Activated T-helper 1 cell treated with anti-CD3 and anti-CD28 coated beads, Interleukin-12 subunit alpha, Interleukin-12 subunit beta, Interleukin-2, Interleukin-4 antibody, amounts not matched to agents 30 ng/mL and 10 ng/mL and 1 ng/mL, durations not matched to agents 14 hours and 24 hours and 36 hours (primary cell): ENCODE measurements around the gene CDH13. TPM values are rescaled to one million over a fixed set of nuclear protein-coding genes. Genes with fewer than 3 reads are reported as not detected.
A peak's percentile ranks its signal among the peaks of the same experiment; 100 is the strongest.

ENCODE experiments used
- DNase-seq: peaks from one replicate; pipeline ENCODE4 v3.0.0; 2021; ENCODE audit warnings: low spot score
- H3K27ac Mint-ChIP-seq: one replicate; pipeline ENCODE4 v1.8.0; 2021; ENCODE audit warnings: mild to moderate bottlenecking, mixed read lengths
- H3K27me3 Mint-ChIP-seq: one replicate; pipeline ENCODE4 v1.8.0; 2022; ENCODE audit warnings: mild to moderate bottlenecking, moderate library complexity, mixed read lengths; ENCODE audit not compliant: insufficient read depth
- H3K36me3 Mint-ChIP-seq: one replicate; pipeline ENCODE4 v1.8.0; 2021; ENCODE audit warnings: low read depth, mixed read lengths
- H3K4me1 Mint-ChIP-seq: one replicate; pipeline ENCODE4 v1.8.0; 2021; ENCODE audit warnings: low read depth, mixed read lengths
- H3K4me3 Mint-ChIP-seq: one replicate; pipeline ENCODE4 v1.8.0; 2021; ENCODE audit warnings: mild to moderate bottlenecking, moderate library complexity, mixed read lengths
- H3K9me3 Mint-ChIP-seq: one replicate; pipeline ENCODE4 v1.8.0; 2021; ENCODE audit warnings: mixed read lengths
- intact Hi-C: fragments of 100-400 bp; cut with micrococcal nuclease; formaldehyde crosslinking; loops from one replicate; pipeline ENCODE4 v1.15.1; 2024
- total RNA-seq: library from RNA; stranded (reverse); gene quantifications from 2 replicates; pipeline ENCODE4 v1.2.3, GENCODE V29; 2022

Gene CDH13
- total RNA-seq, 1 donor from 2014 or later: not detected

DNA sequence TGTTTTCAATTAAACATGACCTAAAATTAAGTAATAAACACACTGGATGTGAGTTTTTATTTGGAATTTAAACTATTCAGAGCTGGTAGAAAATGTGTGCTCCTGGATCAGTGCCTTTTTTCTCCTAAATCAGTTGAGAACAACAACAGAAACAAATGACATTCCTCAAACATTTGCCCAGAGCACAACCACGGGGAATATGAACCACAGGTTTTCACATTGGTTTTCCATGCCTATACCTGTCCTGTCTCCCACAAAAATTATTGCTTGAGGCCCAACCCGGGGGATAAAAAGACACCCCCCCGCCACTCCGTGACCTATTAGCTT, 1187.9 kb downstream of the CDH13 start:
- intact Hi-C loops: no loop called here
- H3K27ac Mint-ChIP-seq: no peak overlapping the region
- peaks cover 5% of the 10 kb centered on the region for H3K27me3 Mint-ChIP-seq
- no peak overlapping the region for H3K4me3 Mint-ChIP-seq
- no peaks in the 10 kb centered on the region for H3K9me3 Mint-ChIP-seq
- no peak for DNase-seq
- H3K36me3 Mint-ChIP-seq: peaks cover 11% of the 10 kb centered on the region
- H3K4me1 Mint-ChIP-seq: peaks cover 11% of the 10 kb centered on the region

DNA sequence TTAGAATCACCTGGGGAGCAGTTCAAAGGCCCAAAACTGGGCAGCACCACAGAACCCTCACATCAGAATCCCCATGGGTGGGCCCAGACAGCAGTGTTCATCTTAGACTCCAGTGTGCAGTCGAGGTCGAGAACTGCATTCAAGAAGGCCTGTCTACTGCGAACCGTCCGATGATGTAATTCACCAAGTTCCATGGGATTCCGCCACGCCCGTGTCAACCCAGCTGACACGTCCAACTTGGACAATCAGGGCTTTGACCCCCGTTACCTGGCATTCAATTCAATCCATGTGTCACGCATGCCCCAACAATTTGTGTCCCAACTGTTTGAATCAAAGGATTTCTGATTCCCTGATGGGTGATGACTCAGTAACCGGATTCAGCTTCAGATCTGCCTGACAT, 1190.3 kb downstream of the CDH13 start:
- peaks cover 8% of the 10 kb centered on the region for H3K27me3 Mint-ChIP-seq

DNA sequence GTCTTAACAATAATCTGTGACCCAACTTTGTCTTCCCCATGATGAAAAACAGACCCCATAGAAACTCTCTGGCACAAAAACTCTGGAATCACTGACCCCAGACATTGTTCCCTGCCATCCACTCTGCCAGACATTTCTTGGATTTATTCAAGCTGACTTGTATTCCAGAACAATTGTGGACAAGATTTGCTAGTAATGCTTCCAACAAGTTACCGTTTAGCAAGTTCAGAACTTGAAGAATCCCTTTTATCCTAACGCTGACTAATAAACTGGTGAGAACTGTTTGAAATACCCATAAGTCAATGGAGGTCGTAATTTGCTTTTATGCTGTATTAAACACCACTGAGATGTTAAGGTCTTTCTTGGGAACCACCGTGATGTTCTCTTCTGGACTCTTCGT, 1191.5 kb downstream of the CDH13 start:
- Mint-ChIP-seq H3K27ac (no peak overlapping the region), H3K36me3 (no peaks in the 10 kb centered on the region), H3K9me3 (no peaks in the 10 kb centered on the region), H3K4me1 (no peaks in the 10 kb centered on the region), H3K27me3 (peaks cover 10% of the 10 kb centered on the region), H3K4me3 (no peak overlapping the region)
- DNase-seq: no peak
- intact Hi-C loops: no loop called here

More for the DNA sequence above, 1190.3 kb downstream of the CDH13 start:
- DNase-seq: no peak
- Mint-ChIP-seq H3K4me3 (no peak overlapping the region), H3K9me3 (no peaks in the 10 kb centered on the region), H3K36me3 (peaks cover 3% of the 10 kb centered on the region), H3K4me1 (no peaks in the 10 kb centered on the region), H3K27ac (no peak overlapping the region)
- intact Hi-C loops: no loop called here

DNA sequence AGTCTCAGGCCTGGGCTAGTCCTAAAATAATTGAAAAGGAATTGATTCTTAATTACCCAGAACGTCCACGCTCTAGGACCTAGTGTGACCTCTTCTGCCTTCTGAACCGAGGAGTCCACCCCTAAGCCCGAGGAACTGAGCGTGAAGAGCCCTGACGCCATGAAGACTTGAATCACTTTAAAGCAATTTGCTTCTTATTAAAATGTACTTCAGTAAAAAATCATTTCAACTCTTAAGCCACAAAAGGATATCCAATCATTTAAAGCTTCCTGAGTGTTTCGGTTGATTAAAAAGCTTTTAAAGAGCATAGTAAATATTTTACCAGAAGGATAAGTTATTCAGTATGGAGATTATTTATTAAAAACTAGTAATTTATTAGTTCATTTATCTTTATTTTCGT, 1192.6 kb downstream of the CDH13 start:
- Mint-ChIP-seq H3K27ac (no peak overlapping the region), H3K36me3 (no peaks in the 10 kb centered on the region), H3K4me1 (no peaks in the 10 kb centered on the region), H3K4me3 (no peak overlapping the region), H3K27me3 (peaks cover 10% of the 10 kb centered on the region), H3K9me3 (no peaks in the 10 kb centered on the region)
- intact Hi-C loops: no loop called here
- no peak for DNase-seq

DNA sequence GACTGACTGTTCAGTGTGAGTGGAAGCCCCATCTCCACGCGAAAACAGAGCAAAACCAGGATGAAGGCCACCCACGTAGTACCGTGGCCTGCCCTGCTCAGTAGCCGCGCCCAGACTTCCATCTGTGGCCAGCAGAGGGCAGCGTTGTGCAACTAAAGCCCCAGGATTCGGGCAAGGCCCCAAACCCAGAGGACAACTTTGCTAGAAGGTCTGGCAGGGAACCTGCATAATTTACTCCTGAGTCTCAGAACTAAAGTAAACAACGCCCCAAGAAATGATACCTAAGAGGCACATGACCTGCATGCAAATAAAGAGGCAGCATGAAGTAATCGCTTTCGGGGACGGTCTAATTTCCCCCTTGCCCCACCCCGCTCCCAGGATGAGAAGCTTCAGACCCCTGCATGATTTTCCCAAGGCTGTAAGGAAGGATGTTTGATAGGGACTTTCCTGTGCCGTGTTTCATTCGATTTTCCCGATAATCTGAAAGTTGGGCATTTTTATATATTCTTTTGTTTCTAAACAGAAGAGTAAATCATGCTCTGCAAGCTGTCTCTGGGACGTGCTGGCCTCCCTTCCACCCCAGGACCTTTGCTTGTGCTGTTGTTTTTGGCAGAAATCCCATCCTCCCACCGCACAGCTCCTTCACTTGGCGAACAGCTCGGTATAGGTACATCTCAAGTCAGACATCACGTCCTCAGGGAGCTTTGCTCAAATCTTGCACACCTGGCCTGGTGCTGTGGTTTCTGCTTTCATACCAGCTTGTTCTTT, 1199.6 kb downstream of the CDH13 start:
- no peak overlapping the region for H3K27ac Mint-ChIP-seq
- no peaks in the 10 kb centered on the region for H3K4me1 Mint-ChIP-seq
- DNase-seq: peak; percentile 70
- intact Hi-C loops: loop anchor here (1.0 kb wide), 7 partner anchors 10 to 239 kb away; partner anchors contain the start of genes HSBP1 and MLYCD
- no peak overlapping the region for H3K4me3 Mint-ChIP-seq
- H3K36me3 Mint-ChIP-seq: no peaks in the 10 kb centered on the region
- peaks cover 6% of the 10 kb centered on the region for H3K27me3 Mint-ChIP-seq
- no peaks in the 10 kb centered on the region for H3K9me3 Mint-ChIP-seq

DNA sequence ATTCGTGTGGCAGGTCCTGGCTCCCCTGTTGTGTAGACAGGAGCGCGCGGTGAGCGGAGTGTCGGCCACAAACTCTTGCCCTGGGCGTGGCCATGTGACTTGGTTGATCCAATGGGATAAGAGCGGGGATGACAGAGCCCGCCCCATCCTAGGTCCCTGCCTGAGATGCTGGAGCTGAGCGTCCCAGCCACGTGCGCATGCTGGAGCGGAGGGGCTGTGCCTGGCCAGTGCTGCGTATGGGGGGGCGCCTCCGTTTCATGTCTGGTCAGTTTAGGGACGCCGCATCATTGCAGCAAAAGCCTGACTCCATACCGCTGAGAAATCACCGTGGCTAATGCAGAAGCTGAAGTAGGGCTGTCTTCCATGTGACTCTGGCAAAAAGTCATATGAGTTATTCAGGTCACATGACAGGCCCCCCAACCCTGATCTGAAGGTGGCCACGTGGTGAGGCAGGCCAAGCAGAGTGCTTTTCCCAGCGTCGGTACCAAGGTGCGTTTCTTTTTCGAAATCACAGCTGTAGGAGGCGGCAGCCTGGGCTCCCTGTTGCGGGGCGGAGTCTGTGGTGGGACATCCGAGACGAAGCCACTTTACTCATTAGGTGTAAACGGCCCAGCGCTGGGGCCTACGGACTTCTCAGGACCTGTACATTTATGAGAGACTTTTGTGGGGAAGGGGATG, 1203.5 kb downstream of the CDH13 start:
- H3K27ac Mint-ChIP-seq: no peak overlapping the region
- peaks cover 2% of the 10 kb centered on the region for H3K4me1 Mint-ChIP-seq
- H3K9me3 Mint-ChIP-seq: no peaks in the 10 kb centered on the region
- intact Hi-C loops: no loop called here
- DNase-seq: no peak
- no peak overlapping the region for H3K4me3 Mint-ChIP-seq
- peaks cover 12% of the 10 kb centered on the region for H3K27me3 Mint-ChIP-seq
- no peaks in the 10 kb centered on the region for H3K36me3 Mint-ChIP-seq

DNA sequence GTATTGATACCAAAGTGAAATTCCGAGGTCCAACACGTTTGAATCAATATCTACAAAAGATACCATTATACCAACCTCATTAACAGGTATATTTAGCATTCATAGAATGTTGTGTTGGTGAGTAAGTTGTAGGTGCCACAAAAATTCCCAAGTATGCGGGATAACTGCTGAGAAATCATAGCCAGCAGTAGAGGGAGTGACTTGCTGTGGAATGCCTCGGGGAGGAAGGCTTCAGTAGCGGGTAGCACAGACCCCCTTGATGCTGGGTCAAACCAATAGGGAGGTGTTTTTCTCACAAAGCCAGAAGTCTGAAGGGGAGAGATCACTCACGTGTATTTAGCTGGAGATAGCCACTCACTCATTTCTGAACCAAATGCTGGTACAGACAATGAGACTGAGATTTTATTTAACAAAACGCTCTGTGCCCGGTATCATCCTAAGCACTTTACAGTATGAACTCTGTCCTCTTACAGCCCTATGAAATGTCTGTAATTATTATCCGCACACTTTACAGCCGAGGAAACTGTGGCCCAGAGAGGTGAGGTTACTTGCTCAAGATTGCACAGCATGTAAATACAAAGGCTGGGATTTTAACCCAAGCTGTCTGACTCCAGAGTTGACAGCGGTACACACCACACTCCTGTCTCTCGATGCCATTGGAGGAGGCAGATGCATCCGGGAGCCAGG, 1204.1 kb downstream of the CDH13 start:
- H3K27me3 Mint-ChIP-seq: peaks cover 15% of the 10 kb centered on the region
- H3K4me1 Mint-ChIP-seq: peaks cover 9% of the 10 kb centered on the region
- H3K36me3 Mint-ChIP-seq: no peaks in the 10 kb centered on the region
- H3K9me3 Mint-ChIP-seq: no peaks in the 10 kb centered on the region
- no peak overlapping the region for H3K4me3 Mint-ChIP-seq
- intact Hi-C loops: no loop called here
- no peak overlapping the region for H3K27ac Mint-ChIP-seq
- no peak for DNase-seq

DNA sequence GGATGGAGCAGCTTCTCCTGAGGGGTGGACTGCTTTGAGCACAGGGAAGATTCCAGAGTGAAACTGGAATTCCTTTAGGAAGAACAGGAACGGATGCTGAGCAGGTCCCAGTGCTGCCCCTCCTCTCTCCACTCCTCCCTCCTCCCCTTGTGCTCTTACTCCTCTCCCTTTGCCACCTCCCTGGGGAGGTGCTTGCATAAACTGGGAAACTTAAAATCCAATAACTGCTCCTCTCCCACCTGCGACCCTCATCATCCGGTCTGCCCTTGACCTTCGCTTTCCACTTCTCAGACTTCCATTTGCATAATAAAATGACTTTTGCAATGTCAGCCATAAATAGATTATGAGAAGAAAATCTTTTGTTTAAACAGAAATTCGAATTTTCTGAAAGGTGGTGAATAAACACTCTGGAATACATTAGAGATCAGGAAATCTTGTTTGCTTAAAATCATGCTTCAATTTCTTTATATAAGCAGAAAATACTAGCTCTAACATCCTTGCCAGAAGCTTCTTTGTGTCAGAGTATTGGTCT, 1204.8 kb downstream of the CDH13 start:
- no peak overlapping the region for H3K27ac Mint-ChIP-seq
- no peak overlapping the region for H3K4me3 Mint-ChIP-seq
- intact Hi-C loops: no loop called here
- H3K4me1 Mint-ChIP-seq: peaks cover 15% of the 10 kb centered on the region
- no peaks in the 10 kb centered on the region for H3K9me3 Mint-ChIP-seq
- H3K36me3 Mint-ChIP-seq: no peaks in the 10 kb centered on the region
- H3K27me3 Mint-ChIP-seq: peaks cover 20% of the 10 kb centered on the region
- no peak for DNase-seq

DNA sequence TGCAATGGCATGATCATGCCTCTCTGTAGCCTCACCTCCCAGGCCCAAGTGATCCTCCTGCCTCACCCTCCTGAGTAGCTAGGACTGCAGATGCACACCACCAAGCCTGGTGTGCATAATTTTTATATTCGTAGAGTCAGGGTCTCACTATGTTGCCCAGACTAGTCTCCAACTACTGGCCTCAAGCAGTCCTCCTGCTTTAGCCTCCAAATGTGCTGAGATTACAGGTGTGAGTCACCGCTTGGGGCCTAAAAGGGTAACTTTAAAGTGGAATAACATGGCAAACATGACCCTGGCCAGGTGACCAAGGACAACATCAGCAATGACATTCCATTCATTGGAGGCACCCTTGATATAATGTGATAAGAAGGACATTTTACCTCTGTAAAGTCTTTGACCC, 1207.2 kb downstream of the CDH13 start:
- peaks cover 33% of the 10 kb centered on the region for H3K27me3 Mint-ChIP-seq
- H3K9me3 Mint-ChIP-seq: no peaks in the 10 kb centered on the region
- DNase-seq: no peak
- H3K36me3 Mint-ChIP-seq: no peaks in the 10 kb centered on the region
- no peak overlapping the region for H3K27ac Mint-ChIP-seq
- H3K4me1 Mint-ChIP-seq: peaks cover 17% of the 10 kb centered on the region
- intact Hi-C loops: no loop called here
- H3K4me3 Mint-ChIP-seq: no peak overlapping the region

DNA sequence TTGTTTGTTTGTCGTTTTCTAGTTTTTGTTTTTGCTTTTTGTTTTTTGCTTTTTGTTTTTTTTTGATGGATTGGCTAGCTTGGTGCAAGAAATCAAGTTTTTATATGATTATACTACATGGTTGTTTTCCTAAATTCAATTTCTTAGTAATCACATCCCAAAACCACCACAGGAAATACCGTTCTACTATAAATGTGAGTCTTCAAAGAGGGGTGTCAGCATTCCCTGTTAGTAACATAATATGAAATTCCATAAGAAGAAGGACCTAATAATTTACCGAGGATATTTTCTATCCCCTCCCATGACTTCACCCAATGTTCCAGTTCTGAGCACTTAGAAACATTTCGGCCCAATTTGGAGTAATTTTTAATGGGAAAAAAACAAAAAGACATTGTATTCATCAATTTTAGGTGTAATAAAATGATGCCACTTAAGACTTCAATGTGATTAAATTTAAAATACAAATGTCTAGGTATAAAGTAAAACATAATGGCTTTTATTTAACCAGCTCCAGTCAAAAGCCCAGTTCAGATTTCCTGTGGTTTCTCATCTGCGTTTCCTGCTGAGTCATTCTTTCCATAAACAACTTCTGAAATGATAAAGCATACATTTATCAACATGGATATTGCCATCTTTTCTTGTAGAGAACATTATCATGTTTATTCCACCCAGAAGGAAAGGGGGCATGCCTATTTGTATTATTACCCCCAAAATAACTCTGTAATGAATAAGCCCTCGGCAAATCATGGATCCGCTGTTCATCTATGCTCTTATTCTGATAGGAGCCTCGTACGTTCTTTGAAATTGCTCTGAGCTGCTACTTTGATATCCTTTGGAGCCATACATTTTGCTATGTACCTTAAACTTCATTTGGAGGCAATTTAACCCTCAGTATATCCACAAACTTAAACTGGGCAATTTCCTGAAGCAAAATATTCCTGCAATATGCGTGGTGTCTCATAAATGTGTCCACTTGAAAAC, 1209.1 kb downstream of the CDH13 start:
- peak; percentile 11 for DNase-seq
- no peaks in the 10 kb centered on the region for H3K9me3 Mint-ChIP-seq
- H3K36me3 Mint-ChIP-seq: no peaks in the 10 kb centered on the region
- no peak overlapping the region for H3K4me3 Mint-ChIP-seq
- peaks cover 46% of the 10 kb centered on the region for H3K27me3 Mint-ChIP-seq
- peaks cover 17% of the 10 kb centered on the region for H3K4me1 Mint-ChIP-seq
- peak overlapping the region; percentile 43 for H3K27ac Mint-ChIP-seq
- intact Hi-C loops: loop anchor here (1.0 kb wide), 3 partner anchors 10 to 63 kb away; partner anchors contain the start of genes HSBP1 and MLYCD

DNA sequence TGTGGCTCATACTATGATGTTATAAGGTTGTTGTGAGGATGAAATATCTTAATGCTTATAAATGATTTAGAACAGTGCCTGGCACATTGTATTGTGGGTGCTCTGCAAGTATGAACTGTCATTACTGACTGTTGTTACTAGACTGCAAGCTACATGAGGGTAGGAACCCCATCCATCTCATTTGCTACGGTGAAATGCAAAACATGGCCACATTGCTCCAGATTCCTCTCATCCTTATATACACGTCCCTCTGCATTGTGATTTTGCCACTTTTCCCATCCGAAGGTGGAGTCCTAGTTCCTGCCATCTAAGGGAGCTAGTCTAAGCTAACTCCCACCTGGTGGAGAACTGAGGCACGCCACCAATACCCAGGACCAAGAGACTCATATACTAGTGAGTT, 1210.8 kb downstream of the CDH13 start:
- H3K4me3 Mint-ChIP-seq: no peak overlapping the region
- intact Hi-C loops: no loop called here
- H3K36me3 Mint-ChIP-seq: no peaks in the 10 kb centered on the region
- DNase-seq: no peak
- no peaks in the 10 kb centered on the region for H3K9me3 Mint-ChIP-seq
- peaks cover 17% of the 10 kb centered on the region for H3K4me1 Mint-ChIP-seq
- peaks cover 47% of the 10 kb centered on the region for H3K27me3 Mint-ChIP-seq
- H3K27ac Mint-ChIP-seq: no peak overlapping the region

DNA sequence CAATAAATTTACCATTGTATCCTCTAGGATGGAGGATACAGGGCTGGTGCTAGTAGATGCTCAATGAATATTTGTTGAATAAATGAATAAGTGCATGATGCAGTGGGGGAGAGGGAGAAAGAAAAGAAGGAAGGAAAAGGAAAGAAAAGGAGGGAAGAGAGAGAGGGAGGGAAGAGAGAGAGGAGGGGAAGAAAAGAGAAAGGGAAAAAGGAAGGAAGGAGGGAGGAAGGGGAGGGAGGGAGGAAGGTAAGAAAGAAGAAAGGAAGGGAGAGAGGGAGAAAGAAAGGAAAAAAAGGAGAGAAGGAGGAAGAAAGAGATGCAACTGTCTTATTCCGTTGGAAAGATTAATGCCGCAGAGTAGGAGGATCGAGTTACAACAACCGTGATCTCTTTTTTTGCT, 1211.4 kb downstream of the CDH13 start:
- Mint-ChIP-seq H3K27ac (no peak overlapping the region), H3K27me3 (peaks cover 48% of the 10 kb centered on the region), H3K9me3 (no peaks in the 10 kb centered on the region), H3K4me1 (peaks cover 17% of the 10 kb centered on the region), H3K36me3 (no peaks in the 10 kb centered on the region), H3K4me3 (no peak overlapping the region)
- intact Hi-C loops: no loop called here
- no peak for DNase-seq
